Astrocyte (in vitro differentiated cells and primary cell): ENCODE results near the gene ZNF136. TPM values are rescaled to one million over a fixed set of nuclear protein-coding genes. Genes with fewer than 3 reads are reported as not detected.

Experiments
- DNase-seq: peaks from one replicate; pipeline ENCODE4 v3.0.0-alpha.2; 2010; ENCODE audit warnings: low read depth
- FAIRE-seq: peaks from 2 replicates; lab custom pipeline; 2011; peaks lifted over from hg19 to GRCh38; lab: Jason Lieb, UNC
- H2AFZ ChIP-seq: 2 replicates; pipeline ENCODE4 v1.6.0; 2012; ENCODE audit warnings: low read depth, low read length, inconsistent platforms
- H3K27ac ChIP-seq: 2 replicates; pipeline ENCODE4 v1.5.1; 2011; ENCODE audit warnings: low read depth, low read length, inconsistent platforms
- H3K27me3 ChIP-seq: 2 replicates; pipeline ENCODE4 v1.6.0; 2011; ENCODE audit warnings: low read length, inconsistent platforms; ENCODE audit not compliant: insufficient read depth
- H3K36me3 ChIP-seq: 2 replicates; pipeline ENCODE4 v1.5.1; 2011; ENCODE audit warnings: low read length, inconsistent platforms; ENCODE audit not compliant: insufficient read depth
- H3K4me1 ChIP-seq: 2 replicates; pipeline ENCODE4 v1.5.1; 2011; ENCODE audit warnings: low read length, inconsistent platforms; ENCODE audit not compliant: insufficient read depth
- H3K4me2 ChIP-seq: 2 replicates; pipeline ENCODE4 v1.6.0; 2012; ENCODE audit warnings: low read length, inconsistent platforms
- H3K4me3 ChIP-seq: 2 replicates; pipeline ENCODE4 v1.5.1; 2011; ENCODE audit warnings: low read depth, mild to moderate bottlenecking, low read length, inconsistent platforms; ENCODE audit not compliant: insufficient read depth
- H3K79me2 ChIP-seq: 2 replicates; pipeline ENCODE4 v1.6.0; 2012; ENCODE audit warnings: mild to moderate bottlenecking, low read length, inconsistent platforms; ENCODE audit not compliant: insufficient read depth
- H3K9ac ChIP-seq: 2 replicates; pipeline ENCODE4 v1.6.0; 2012; ENCODE audit warnings: mild to moderate bottlenecking, low read length, inconsistent platforms
- H3K9me3 ChIP-seq: 2 replicates; pipeline ENCODE4 v1.5.1; 2012; ENCODE audit warnings: low read depth, mild to moderate bottlenecking, low read length, inconsistent platforms; ENCODE audit not compliant: insufficient read depth
- H4K20me1 ChIP-seq: 2 replicates; pipeline ENCODE4 v1.6.0; 2012; ENCODE audit warnings: low read length, inconsistent platforms; ENCODE audit not compliant: insufficient read depth
- H3K27ac Mint-ChIP-seq: one replicate; pipeline ENCODE4 v1.8.0; 2021; ENCODE audit warnings: mild to moderate bottlenecking, mixed read lengths; ENCODE audit not compliant: unreplicated experiment
- H3K27me3 Mint-ChIP-seq: one replicate; pipeline ENCODE4 v1.8.0; 2021; ENCODE audit warnings: low read depth, mixed read lengths; ENCODE audit not compliant: unreplicated experiment
- H3K36me3 Mint-ChIP-seq: one replicate; pipeline ENCODE4 v1.8.0; 2021; ENCODE audit warnings: low read depth, mixed read lengths; ENCODE audit not compliant: unreplicated experiment
- H3K4me1 Mint-ChIP-seq: one replicate; pipeline ENCODE4 v1.8.0; 2021; ENCODE audit warnings: low read depth, mixed read lengths; ENCODE audit not compliant: unreplicated experiment
- H3K4me3 Mint-ChIP-seq: one replicate; pipeline ENCODE4 v1.8.0; 2021; ENCODE audit warnings: mild to moderate bottlenecking, moderate library complexity, mixed read lengths; ENCODE audit not compliant: unreplicated experiment
- H3K9me3 Mint-ChIP-seq: one replicate; pipeline ENCODE4 v1.8.0; 2021; ENCODE audit warnings: mild to moderate bottlenecking, mixed read lengths; ENCODE audit not compliant: unreplicated experiment
- CTCF ChIP-seq: IDR thresholded peaks from 2 replicates; pipeline ENCODE4 v1.5.1; 2011; ENCODE audit warnings: low read depth, mild to moderate bottlenecking, inconsistent platforms, low read length, moderate library complexity; ENCODE audit not compliant: insufficient read depth
- EZH2 ChIP-seq: IDR thresholded peaks from 2 replicates; pipeline ENCODE4 v1.6.1; 2012; ENCODE audit warnings: mild to moderate bottlenecking, low read length, inconsistent platforms; ENCODE audit not compliant: insufficient read depth
- total RNA-seq: library from RNA; stranded (reverse); gene quantifications from 2 replicates; pipeline ENCODE4 v1.2.1, GENCODE V29; 2021

The ZNF136 gene
- total RNA-seq, 1 donor from 2014 or later: 11.1 TPM

- no peaks in the 10 kb centered on the region for H4K20me1 ChIP-seq
- H3K9me3 Mint-ChIP-seq: peaks cover 31% of the 10 kb centered on the region
- no peak overlapping the region for H3K27ac Mint-ChIP-seq
- H3K4me3 Mint-ChIP-seq: no peak overlapping the region
- H3K9ac ChIP-seq: no peak overlapping the region
- TF ChIP-seq CTCF: no peak
- TF ChIP-seq EZH2: no peak
- H3K4me2 ChIP-seq: no peak overlapping the region
- H3K4me3 ChIP-seq: no peak overlapping the region
- peaks cover 26% of the 10 kb centered on the region for H3K9me3 ChIP-seq
- H3K36me3 Mint-ChIP-seq: peaks cover 3% of the 10 kb centered on the region
- H3K4me1 ChIP-seq: no peaks in the 10 kb centered on the region
- H3K4me1 Mint-ChIP-seq: no peaks in the 10 kb centered on the region
- no peaks in the 10 kb centered on the region for H3K27me3 Mint-ChIP-seq
- no peaks in the 10 kb centered on the region for H3K27me3 ChIP-seq
- H3K36me3 ChIP-seq: no peaks in the 10 kb centered on the region
- H3K27ac ChIP-seq: no peak overlapping the region
- no peak for FAIRE-seq
- no peak overlapping the region for H2AFZ ChIP-seq
- no peaks in the 10 kb centered on the region for H3K79me2 ChIP-seq
- no peak for DNase-seq
Observed at GRCh38 chr19:12117201-12117970, 45.5 kb upstream of the ZNF136 start.

GRCh38 chr19:12126707-12127106, 36.2 kb upstream of the ZNF136 start:
- Histone ChIP-seq H2AFZ (no peak overlapping the region), H3K79me2 (no peaks in the 10 kb centered on the region), H3K27me3 (no peaks in the 10 kb centered on the region), H3K4me1 (no peaks in the 10 kb centered on the region), H4K20me1 (no peaks in the 10 kb centered on the region), H3K9me3 (peaks cover 10% of the 10 kb centered on the region), H3K36me3 (no peaks in the 10 kb centered on the region), H3K4me3 (no peak overlapping the region), H3K4me2 (no peak overlapping the region), H3K27ac (no peak overlapping the region), H3K9ac (no peak overlapping the region)
- no peak for TF ChIP-seq EZH2
- TF ChIP-seq CTCF: peak; percentile 12
- Mint-ChIP-seq H3K27ac (no peak overlapping the region), H3K36me3 (peaks cover 21% of the 10 kb centered on the region), H3K9me3 (peaks cover 32% of the 10 kb centered on the region), H3K27me3 (no peaks in the 10 kb centered on the region), H3K4me1 (no peaks in the 10 kb centered on the region), H3K4me3 (no peak overlapping the region)
- FAIRE-seq: no peak
- no peak for DNase-seq

GRCh38 chr19:12133069-12133468, 29.8 kb upstream of the ZNF136 start:
- H3K9ac ChIP-seq: no peak overlapping the region
- no peak overlapping the region for H3K4me3 ChIP-seq
- H3K27me3 Mint-ChIP-seq: no peaks in the 10 kb centered on the region
- peaks cover 27% of the 10 kb centered on the region for H3K36me3 ChIP-seq
- peaks cover 70% of the 10 kb centered on the region for H3K36me3 Mint-ChIP-seq
- H4K20me1 ChIP-seq: no peaks in the 10 kb centered on the region
- H3K27ac ChIP-seq: no peak overlapping the region
- peaks cover 13% of the 10 kb centered on the region for H3K79me2 ChIP-seq
- H3K27ac Mint-ChIP-seq: no peak overlapping the region
- peaks cover 33% of the 10 kb centered on the region for H3K9me3 ChIP-seq
- H3K27me3 ChIP-seq: no peaks in the 10 kb centered on the region
- DNase-seq (no peak), FAIRE-seq (no peak)
- H3K4me1 Mint-ChIP-seq: peaks cover 3% of the 10 kb centered on the region
- no peaks in the 10 kb centered on the region for H3K4me1 ChIP-seq
- H3K4me2 ChIP-seq: no peak overlapping the region
- no peak overlapping the region for H2AFZ ChIP-seq
- H3K4me3 Mint-ChIP-seq: no peak overlapping the region
- TF ChIP-seq EZH2 (no peak), CTCF (no peak)
- peaks cover 63% of the 10 kb centered on the region for H3K9me3 Mint-ChIP-seq
